MCF 10A (cell line): ENCODE measurements around the gene GGT6. TPM values are rescaled to one million over a fixed set of nuclear protein-coding genes. Genes with fewer than 3 reads are reported as not detected.

Experiments
- BruUV-seq: library from RNA; stranded (reverse); fragments of 400-500 nt; replicated peaks from 2 replicates; lab custom pipeline; 2021; lab: Mats Ljungman, UMichigan
- CTCF ChIA-PET: fragments of 300-600 bp; sonication (Branson Sonifier 250); formaldehyde crosslinking; extraction: SDS; loops from one replicate; lab custom pipeline; 2021; ENCODE audit warnings: antibody characterized with exemption, inconsistent platforms; lab: Yijun Ruan, JAX
- POLR2A ChIA-PET: fragments of 300-600, 350-650 bp; sonication (Branson Sonifier 250); formaldehyde crosslinking; extraction: SDS; loops from one replicate; lab custom pipeline; 2020; ENCODE audit warnings: antibody characterized with exemption, inconsistent platforms; lab: Yijun Ruan, JAX
- DNase-seq: peaks from one replicate; pipeline ENCODE4 v3.0.0-alpha.2; 2018; ENCODE audit not compliant: unreplicated experiment
- H3K27ac Mint-ChIP-seq: one replicate; pipeline ENCODE4 v1.8.0; 2022; ENCODE audit warnings: mild to moderate bottlenecking, low read depth, mixed read lengths; ENCODE audit not compliant: unreplicated experiment
- H3K27me3 Mint-ChIP-seq: one replicate; pipeline ENCODE4 v1.8.0; 2022; ENCODE audit warnings: mixed read lengths; ENCODE audit not compliant: insufficient read depth, unreplicated experiment
- H3K36me3 Mint-ChIP-seq: one replicate; pipeline ENCODE4 v1.8.0; 2022; ENCODE audit warnings: mild to moderate bottlenecking, moderate library complexity, mixed read lengths; ENCODE audit not compliant: insufficient read depth, unreplicated experiment
- H3K4me1 Mint-ChIP-seq: one replicate; pipeline ENCODE4 v1.8.0; 2022; ENCODE audit warnings: mixed read lengths; ENCODE audit not compliant: insufficient read depth, unreplicated experiment
- H3K4me3 Mint-ChIP-seq: one replicate; pipeline ENCODE4 v1.8.0; 2022; ENCODE audit warnings: mild to moderate bottlenecking, moderate library complexity, mixed read lengths; ENCODE audit not compliant: unreplicated experiment
- H3K9me3 Mint-ChIP-seq: one replicate; pipeline ENCODE4 v1.8.0; 2022; ENCODE audit warnings: mixed read lengths; ENCODE audit not compliant: unreplicated experiment
- intact Hi-C: fragments of 100-400 bp; cut with micrococcal nuclease; formaldehyde crosslinking; loops from 2 replicates; pipeline ENCODE4 v1.14.1; 2022
- total RNA-seq: library from RNA; stranded (reverse); gene quantifications from 2 replicates; pipeline ENCODE4 v1.2.3, GENCODE V29; 2022
- TF ChIP-seq, protein P1 (sequence below): fragments of 200-600 bp; IDR thresholded peaks from one replicate; pipeline ENCODE4 v1.8.0; 2022; ENCODE audit warnings: antibody characterized with exemption, mild to moderate bottlenecking; ENCODE audit not compliant: unreplicated experiment

The GGT6 gene
- total RNA-seq, 1 experiment from 2014 or later = not detected

DNA sequence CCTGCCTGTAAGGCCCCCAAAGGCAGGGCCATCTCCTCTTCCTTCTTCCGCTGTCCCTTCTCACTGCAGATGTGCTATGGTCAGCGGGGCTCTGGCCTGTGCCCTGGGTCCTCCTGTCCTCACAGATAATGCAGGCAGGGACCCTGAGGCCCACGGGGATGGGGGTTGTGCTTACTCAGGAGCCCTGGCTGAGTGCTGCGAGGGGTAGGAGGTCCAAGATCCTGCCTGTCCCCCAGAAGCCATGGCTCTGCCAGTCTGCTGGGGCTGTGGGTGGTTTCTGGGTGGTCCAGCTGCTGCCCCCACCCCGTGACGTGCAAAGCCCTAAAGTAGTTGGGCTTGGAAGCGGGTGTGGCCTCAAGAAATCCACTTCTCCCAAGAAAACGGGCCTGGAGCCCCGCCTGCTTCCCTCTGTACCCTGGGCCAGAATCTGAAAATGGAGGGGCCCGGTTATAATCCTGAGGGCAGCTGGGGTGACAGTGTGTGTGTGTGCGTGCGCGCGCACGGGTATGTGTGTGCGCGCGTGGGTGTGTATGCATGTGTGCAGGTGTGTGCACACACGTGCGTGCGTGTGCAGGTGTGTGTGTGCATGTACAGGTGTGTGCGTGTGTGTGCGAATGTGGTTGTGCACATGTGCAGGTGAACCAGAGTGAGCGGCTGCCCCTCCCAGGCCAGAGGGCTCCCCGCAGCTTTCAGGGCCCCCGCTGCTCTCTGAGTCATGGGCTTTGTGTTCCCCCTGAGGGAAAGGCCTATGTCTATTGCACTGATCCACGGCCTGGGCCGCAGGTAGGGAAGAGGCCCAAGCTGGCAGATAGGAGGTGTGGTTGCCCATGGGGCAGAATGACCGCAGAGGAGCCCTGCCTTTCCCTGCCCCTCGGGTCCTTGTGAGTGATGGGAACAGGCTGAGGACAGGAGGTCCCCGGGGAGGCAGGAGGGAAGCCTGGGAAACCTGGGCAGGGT lies 47.9 kb downstream of the GGT6 start:
- BruUV-seq = no TSS peak
- POLR2A ChIA-PET = no interaction called here
- DNase-seq = no peak
- CTCF ChIA-PET = interaction anchor here (0.6 to 1.0 kb wide), 3 partner anchors 8 to 91 kb away, joined by 3 read pairs; no protein-coding TSS in a partner anchor
- Mint-ChIP-seq H3K27me3 (no peaks in the 10 kb centered on the region), H3K4me1 (no peaks in the 10 kb centered on the region), H3K36me3 (peaks cover 6% of the 10 kb centered on the region), H3K9me3 (peaks cover under 1% of the 10 kb centered on the region), H3K4me3 (no peak overlapping the region), H3K27ac (no peak overlapping the region)
- intact Hi-C loops = no loop called here
- TF ChIP-seq, protein P1, sequence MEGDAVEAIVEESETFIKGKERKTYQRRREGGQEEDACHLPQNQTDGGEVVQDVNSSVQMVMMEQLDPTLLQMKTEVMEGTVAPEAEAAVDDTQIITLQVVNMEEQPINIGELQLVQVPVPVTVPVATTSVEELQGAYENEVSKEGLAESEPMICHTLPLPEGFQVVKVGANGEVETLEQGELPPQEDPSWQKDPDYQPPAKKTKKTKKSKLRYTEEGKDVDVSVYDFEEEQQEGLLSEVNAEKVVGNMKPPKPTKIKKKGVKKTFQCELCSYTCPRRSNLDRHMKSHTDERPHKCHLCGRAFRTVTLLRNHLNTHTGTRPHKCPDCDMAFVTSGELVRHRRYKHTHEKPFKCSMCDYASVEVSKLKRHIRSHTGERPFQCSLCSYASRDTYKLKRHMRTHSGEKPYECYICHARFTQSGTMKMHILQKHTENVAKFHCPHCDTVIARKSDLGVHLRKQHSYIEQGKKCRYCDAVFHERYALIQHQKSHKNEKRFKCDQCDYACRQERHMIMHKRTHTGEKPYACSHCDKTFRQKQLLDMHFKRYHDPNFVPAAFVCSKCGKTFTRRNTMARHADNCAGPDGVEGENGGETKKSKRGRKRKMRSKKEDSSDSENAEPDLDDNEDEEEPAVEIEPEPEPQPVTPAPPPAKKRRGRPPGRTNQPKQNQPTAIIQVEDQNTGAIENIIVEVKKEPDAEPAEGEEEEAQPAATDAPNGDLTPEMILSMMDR = no peak

DNA sequence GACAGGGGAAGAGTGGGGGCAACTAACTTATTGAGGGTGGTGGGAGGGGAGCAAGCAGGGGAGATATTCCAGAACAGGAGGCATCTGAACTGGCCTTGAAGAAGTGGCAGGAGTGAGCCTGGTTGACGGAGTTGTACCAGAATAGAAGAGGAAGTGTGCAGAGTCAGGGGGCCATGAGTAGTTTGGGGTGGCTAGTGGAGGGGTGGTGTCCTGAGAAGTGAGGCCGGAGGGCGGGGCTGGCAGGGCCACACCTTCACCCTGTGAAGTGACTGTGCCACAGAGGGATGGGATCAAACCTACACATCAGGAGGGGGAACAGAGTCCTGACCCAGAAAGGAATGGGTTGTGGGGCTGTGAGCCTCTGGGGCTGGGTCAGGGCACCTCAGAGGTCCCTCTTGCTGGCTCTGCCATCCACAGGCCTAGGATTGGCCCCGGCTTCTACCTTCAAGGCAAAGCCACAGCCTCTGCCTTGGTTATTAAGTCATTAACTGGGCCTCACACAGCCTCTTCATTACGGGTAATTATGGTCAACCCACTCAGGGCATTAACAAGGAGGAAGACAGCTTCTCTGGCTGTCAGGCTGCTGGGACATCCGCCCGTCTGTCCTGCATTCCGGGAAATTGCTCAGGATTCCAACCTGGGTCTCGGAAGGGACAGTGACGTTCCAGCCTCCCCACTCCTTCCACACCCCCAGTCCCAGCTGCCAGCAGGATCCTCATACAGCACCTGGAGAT lies 49.0 kb downstream of the GGT6 start:
- no peaks in the 10 kb centered on the region for H3K9me3 Mint-ChIP-seq
- no peaks in the 10 kb centered on the region for H3K27me3 Mint-ChIP-seq
- H3K4me3 Mint-ChIP-seq = no peak overlapping the region
- no peaks in the 10 kb centered on the region for H3K4me1 Mint-ChIP-seq
- ChIA-PET CTCF (interaction anchor here (1.0 kb wide), 1 partner anchor 9 kb away, joined by 3 read pairs; no protein-coding TSS in a partner anchor), POLR2A (no interaction called here)
- TF ChIP-seq, protein P1 = no peak
- no peak for DNase-seq
- H3K36me3 Mint-ChIP-seq = peaks cover 6% of the 10 kb centered on the region
- BruUV-seq = no TSS peak
- intact Hi-C loops = no loop called here
- H3K27ac Mint-ChIP-seq = no peak overlapping the region

DNA sequence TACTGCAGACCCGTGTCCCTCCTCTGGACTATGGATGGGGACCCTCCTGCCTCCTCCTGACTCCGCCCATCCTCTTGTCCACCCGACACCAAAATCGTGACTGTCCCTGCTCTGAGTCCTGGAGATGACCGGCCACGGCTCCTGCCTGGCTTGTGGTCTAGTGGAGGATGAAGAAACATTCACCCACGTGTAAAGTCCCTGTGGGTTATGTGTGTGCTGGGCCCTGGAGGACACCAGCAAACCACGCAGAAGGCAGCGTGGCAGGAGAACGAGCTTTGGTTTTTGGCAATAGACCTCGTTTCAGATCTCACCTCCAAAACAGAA lies 49.8 kb downstream of the GGT6 start:
- no TSS peak for BruUV-seq
- TF ChIP-seq, protein P1 = no peak
- POLR2A ChIA-PET = no interaction called here
- Mint-ChIP-seq H3K36me3 (peaks cover 6% of the 10 kb centered on the region), H3K27me3 (no peaks in the 10 kb centered on the region), H3K27ac (no peak overlapping the region), H3K4me3 (no peak overlapping the region), H3K4me1 (no peaks in the 10 kb centered on the region), H3K9me3 (no peaks in the 10 kb centered on the region)
- no peak for DNase-seq
- intact Hi-C loops = no loop called here
- CTCF ChIA-PET = no interaction called here
